ENCODE results near the gene CCNT1. TPM values are rescaled to one million over a fixed set of nuclear protein-coding genes. Genes with fewer than 3 reads are reported as not detected.
"Not testable (repeated sequence)": the region's sequence is repeated elsewhere in the genome, so short reads cannot be mapped to it uniquely, and the experiment has no call there.

CCNT1 gene
- total and polyA plus RNA-seq, 2 experiments from 2014 or later = 12.8 to 33.6 TPM

GRCh38 chr12:48651681-48652080 lies 64.8 kb downstream of the CCNT1 start (continued):
- TF ChIP-seq REST (IDR thresholded peaks at IDR 0.05; ENCODE audit: unreplicated experiment) = no peak
- TF ChIP-seq, protein P1, sequence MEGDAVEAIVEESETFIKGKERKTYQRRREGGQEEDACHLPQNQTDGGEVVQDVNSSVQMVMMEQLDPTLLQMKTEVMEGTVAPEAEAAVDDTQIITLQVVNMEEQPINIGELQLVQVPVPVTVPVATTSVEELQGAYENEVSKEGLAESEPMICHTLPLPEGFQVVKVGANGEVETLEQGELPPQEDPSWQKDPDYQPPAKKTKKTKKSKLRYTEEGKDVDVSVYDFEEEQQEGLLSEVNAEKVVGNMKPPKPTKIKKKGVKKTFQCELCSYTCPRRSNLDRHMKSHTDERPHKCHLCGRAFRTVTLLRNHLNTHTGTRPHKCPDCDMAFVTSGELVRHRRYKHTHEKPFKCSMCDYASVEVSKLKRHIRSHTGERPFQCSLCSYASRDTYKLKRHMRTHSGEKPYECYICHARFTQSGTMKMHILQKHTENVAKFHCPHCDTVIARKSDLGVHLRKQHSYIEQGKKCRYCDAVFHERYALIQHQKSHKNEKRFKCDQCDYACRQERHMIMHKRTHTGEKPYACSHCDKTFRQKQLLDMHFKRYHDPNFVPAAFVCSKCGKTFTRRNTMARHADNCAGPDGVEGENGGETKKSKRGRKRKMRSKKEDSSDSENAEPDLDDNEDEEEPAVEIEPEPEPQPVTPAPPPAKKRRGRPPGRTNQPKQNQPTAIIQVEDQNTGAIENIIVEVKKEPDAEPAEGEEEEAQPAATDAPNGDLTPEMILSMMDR (conservative IDR thresholded peaks at IDR 0.05; ENCODE audit: low read depth in 2 of 2) = no peak
- no peak for TF ChIP-seq EZH2phosphoT487 (IDR thresholded peaks at IDR 0.05; ENCODE audit: unreplicated experiment)
- TF ChIP-seq ZNF331 (CRISPR knock-in tag; IDR thresholded peaks at IDR 0.05; ENCODE audit: low read depth) = no peak
- TF ChIP-seq STAT1 (IDR thresholded peaks at IDR 0.05; ENCODE audit: unreplicated experiment) = no peak
- TF ChIP-seq JUNB (IDR thresholded peaks at IDR 0.05; ENCODE audit: unreplicated experiment) = no peak

DNA sequence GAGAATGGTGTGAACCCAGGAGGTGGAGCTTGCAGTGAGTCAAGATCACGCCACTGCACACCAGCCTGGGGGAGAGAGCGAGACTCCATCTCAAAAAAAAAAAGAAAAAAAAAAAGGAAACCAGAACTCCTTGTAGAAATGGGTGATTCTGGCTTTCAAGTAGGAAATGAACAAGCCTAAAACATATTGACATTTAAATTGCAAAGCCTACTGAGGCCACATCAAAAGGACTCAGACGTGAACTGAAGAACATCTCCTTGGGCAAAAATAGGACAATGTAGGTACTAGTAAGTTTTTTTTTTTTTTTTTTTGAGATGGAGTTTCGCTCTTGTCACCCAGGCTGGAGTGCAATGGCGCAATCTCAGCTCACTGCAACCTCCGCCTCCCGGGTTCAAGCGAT lies 71.2 kb downstream of the CCNT1 start:
- H3K4me3 Mint-ChIP-seq; H3K4me1 ChIP-seq (ENCODE audit: insufficient read depth); H3K4me1 Mint-ChIP-seq; H3K4me2 ChIP-seq; DNase-seq (ENCODE audit: low spot score); H3K27ac Mint-ChIP-seq; H2AFZ ChIP-seq; H3K27ac ChIP-seq (ENCODE audit: low read depth); H4K20me1 ChIP-seq (replicated peaks; ENCODE audit: insufficient read depth); H3K4me3 ChIP-seq; H3K27me3 Mint-ChIP-seq (ENCODE audit: insufficient read depth, low read depth, poor library complexity); ATAC-seq; H3K79me2 ChIP-seq (replicated peaks; ENCODE audit: insufficient read depth); H3K9me2 ChIP-seq (ENCODE audit: insufficient read depth); H3F3A ChIP-seq (replicated peaks; ENCODE audit: low read depth); H3K27me3 ChIP-seq (ENCODE audit: insufficient read depth): not testable (repeated sequence)
- H3K9me3 Mint-ChIP-seq = peaks cover 33% of the 10 kb centered on the region
- H3K36me3 Mint-ChIP-seq (ENCODE audit: low read depth) = peaks cover 59% of the 10 kb centered on the region
- peaks cover 13% of the 10 kb centered on the region for H3K36me3 ChIP-seq (ENCODE audit: insufficient read depth)

DNA sequence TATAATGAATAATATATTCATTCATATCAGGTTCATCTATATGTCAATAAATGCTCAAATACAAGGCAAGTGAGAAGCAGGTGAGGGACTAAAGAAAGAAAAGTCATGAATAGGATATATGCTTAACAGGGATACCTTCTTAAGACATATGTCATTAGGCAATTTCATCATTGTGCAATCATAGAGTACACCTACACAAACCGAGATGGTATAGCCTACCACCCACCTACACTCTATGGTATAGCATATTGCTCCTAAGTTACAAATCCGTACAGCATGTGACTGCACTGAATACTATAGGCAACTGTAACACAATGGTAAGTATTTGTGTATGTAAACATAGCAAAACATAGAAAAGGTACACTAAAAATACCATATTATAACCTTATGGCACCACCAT lies 73.5 kb downstream of the CCNT1 start:
- Histone ChIP-seq H3K27ac (ENCODE audit: low read depth) (no peak overlapping the region), H3K4me1 (ENCODE audit: insufficient read depth) (no peaks in the 10 kb centered on the region), H3K4me3 (no peak overlapping the region), H3F3A (replicated peaks; ENCODE audit: low read depth) (no peaks in the 10 kb centered on the region), H3K36me3 (ENCODE audit: insufficient read depth) (peaks cover 13% of the 10 kb centered on the region), H3K9me2 (ENCODE audit: insufficient read depth) (no peaks in the 10 kb centered on the region), H2AFZ (no peak overlapping the region), H3K27me3 (ENCODE audit: insufficient read depth) (no peaks in the 10 kb centered on the region), H3K4me2 (no peak overlapping the region), H4K20me1 (replicated peaks; ENCODE audit: insufficient read depth) (no peaks in the 10 kb centered on the region; the same call in 1 of the 2 replicates), H3K79me2 (replicated peaks; ENCODE audit: insufficient read depth) (no peaks in the 10 kb centered on the region)
- H3K9me3 Mint-ChIP-seq = peaks cover 40% of the 10 kb centered on the region
- H3K4me3 Mint-ChIP-seq = no peak overlapping the region
- ATAC-seq (no peak), DNase-seq (ENCODE audit: low spot score) (no peak)
- peaks cover 6% of the 10 kb centered on the region for H3K27me3 Mint-ChIP-seq (ENCODE audit: insufficient read depth, low read depth, poor library complexity)
- H3K27ac Mint-ChIP-seq = no peak overlapping the region
- H3K4me1 Mint-ChIP-seq = no peaks in the 10 kb centered on the region
- H3K36me3 Mint-ChIP-seq (ENCODE audit: low read depth) = peaks cover 64% of the 10 kb centered on the region
- TF ChIP-seq ZNF331 (CRISPR knock-in tag; IDR thresholded peaks at IDR 0.05; ENCODE audit: low read depth) (no peak), STAT1 (IDR thresholded peaks at IDR 0.05; ENCODE audit: unreplicated experiment) (no peak), ZNF462 (CRISPR knock-in tag; IDR thresholded peaks at IDR 0.05) (no peak), POLR2AphosphoS5 (IDR thresholded peaks at IDR 0.05; ENCODE audit: low read depth) (no peak), EZH2phosphoT487 (IDR thresholded peaks at IDR 0.05; ENCODE audit: unreplicated experiment) (no peak), NANOG (IDR thresholded peaks at IDR 0.05; ENCODE audit: borderline replicate concordance) (no peak)

Measured in GM23338 (cell line).